ENCODE results near the gene ATE1.

The ATE1 gene

DNA sequence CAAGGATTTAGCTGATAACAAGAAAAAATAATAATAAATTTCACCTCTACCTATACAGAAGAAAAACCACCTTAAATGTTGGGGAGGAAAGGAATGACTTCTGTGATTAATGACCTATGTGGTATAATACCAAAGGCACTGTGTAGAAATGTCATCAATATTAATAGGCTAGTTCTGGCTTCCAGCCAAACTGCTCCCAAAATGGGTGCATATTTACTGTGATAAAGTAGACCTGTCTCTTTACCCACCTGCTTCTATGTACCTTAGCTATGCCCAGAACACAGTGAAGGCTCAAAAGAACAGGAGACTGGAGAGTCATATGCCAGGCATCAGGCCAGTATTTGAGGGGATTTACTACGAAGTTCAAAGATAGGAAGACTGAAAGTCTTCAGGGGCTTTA, 76.0 kb downstream of the ATE1 start:
- Histone ChIP-seq H3K9me3 (no peaks in the 10 kb centered on the region), H3K4me3 (ENCODE audit: low read depth, low read length) (no peak overlapping the region), H3K4me1 (no peaks in the 10 kb centered on the region), H3K27me3 (no peaks in the 10 kb centered on the region), H3K36me3 (no peaks in the 10 kb centered on the region)
- TF ChIP-seq, protein P1, sequence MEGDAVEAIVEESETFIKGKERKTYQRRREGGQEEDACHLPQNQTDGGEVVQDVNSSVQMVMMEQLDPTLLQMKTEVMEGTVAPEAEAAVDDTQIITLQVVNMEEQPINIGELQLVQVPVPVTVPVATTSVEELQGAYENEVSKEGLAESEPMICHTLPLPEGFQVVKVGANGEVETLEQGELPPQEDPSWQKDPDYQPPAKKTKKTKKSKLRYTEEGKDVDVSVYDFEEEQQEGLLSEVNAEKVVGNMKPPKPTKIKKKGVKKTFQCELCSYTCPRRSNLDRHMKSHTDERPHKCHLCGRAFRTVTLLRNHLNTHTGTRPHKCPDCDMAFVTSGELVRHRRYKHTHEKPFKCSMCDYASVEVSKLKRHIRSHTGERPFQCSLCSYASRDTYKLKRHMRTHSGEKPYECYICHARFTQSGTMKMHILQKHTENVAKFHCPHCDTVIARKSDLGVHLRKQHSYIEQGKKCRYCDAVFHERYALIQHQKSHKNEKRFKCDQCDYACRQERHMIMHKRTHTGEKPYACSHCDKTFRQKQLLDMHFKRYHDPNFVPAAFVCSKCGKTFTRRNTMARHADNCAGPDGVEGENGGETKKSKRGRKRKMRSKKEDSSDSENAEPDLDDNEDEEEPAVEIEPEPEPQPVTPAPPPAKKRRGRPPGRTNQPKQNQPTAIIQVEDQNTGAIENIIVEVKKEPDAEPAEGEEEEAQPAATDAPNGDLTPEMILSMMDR (IDR thresholded peaks at IDR 0.05; ENCODE audit: low read depth, low read length): no peak
- DNase-seq: no peak

DNA sequence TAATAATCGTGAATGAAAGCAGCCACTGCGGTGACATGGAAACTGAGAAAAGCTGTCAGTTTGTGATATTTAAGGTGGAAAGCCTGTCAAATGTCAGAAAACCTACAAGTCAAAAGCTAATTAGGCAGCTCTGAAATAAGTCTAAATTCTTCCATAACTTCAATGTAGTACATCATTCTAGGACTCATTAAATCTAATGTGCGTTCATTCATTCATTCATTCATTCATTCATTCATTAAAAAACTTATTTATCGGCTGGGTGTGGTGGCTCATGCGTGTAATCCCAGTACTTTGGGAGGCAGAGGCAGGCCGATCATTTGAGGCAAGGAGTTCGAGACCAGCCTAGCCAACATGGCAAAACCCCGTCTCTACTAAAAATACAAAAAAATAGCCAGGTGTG, 79.7 kb downstream of the ATE1 start:
- TF ChIP-seq, protein P1 (IDR thresholded peaks at IDR 0.05; ENCODE audit: low read depth, low read length): no peak
- no peaks in the 10 kb centered on the region for H3K9me3 ChIP-seq
- no peak overlapping the region for H3K4me3 ChIP-seq (ENCODE audit: low read depth, low read length)
- H3K4me1 ChIP-seq: no peaks in the 10 kb centered on the region
- no peaks in the 10 kb centered on the region for H3K27me3 ChIP-seq
- no peaks in the 10 kb centered on the region for H3K36me3 ChIP-seq
- no peak for DNase-seq

DNA sequence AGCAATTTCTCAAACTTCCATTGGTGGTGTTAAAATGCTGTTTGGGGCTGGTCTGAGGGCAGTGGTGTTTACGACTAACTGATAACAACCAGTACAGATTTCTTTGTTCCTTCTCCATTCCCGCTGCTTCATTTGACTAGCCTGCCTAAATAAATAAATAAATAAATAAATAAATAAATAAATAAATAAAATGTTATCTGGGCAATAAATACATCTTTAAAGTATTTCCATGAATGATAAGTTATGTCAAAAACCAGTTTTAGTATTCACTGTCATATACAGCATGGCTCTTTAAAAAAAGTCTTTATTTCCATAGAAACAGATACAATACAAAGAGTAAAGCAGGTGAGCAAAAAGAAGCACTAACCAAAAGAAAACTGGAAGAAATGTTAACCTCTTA, 81.3 kb downstream of the ATE1 start:
- H3K4me3 ChIP-seq (ENCODE audit: low read depth, low read length): no peak overlapping the region
- no peaks in the 10 kb centered on the region for H3K4me1 ChIP-seq
- H3K27me3 ChIP-seq: no peaks in the 10 kb centered on the region
- no peak for DNase-seq
- H3K36me3 ChIP-seq: no peaks in the 10 kb centered on the region
- TF ChIP-seq, protein P1 (IDR thresholded peaks at IDR 0.05; ENCODE audit: low read depth, low read length): no peak
- H3K9me3 ChIP-seq: no peaks in the 10 kb centered on the region

DNA sequence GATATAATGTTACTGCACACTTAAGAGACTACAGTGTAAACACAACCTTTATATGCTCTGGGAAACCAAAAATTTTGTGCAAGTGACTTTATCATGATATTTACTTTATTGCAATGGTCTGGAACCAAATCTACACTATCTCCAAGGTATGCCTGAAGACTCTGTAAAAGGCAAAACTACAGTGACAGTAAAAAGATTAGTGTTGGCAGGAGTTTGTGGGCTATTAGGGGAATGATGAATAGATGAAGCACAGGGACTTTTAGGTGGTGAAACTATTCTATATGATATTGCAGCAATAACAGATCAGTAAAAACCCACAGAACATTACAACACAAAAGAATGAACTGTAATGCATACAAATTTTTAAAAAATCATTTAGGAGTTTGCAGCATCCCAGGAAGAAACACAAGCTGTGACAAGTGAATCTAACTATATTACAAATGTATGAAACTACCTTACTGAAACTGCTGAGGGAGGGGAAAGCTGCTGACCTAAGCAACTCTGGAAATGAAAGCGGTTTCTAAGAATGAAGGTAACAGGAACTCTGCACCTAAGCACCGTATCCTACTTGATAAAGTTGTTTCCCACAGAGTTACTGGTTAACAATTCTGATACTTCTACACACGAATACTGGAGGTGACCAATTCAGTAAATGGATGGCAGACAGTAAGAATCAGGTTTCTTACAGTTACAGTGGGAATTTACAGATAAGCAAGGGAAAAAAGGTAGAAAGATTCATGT, 82.6 kb downstream of the ATE1 start:
- Histone ChIP-seq H3K27me3 (no peaks in the 10 kb centered on the region), H3K9me3 (no peaks in the 10 kb centered on the region), H3K36me3 (no peaks in the 10 kb centered on the region), H3K4me1 (no peaks in the 10 kb centered on the region), H3K4me3 (ENCODE audit: low read depth, low read length) (no peak overlapping the region)
- TF ChIP-seq, protein P1 (IDR thresholded peaks at IDR 0.05; ENCODE audit: low read depth, low read length): no peak
- DNase-seq: no peak

DNA sequence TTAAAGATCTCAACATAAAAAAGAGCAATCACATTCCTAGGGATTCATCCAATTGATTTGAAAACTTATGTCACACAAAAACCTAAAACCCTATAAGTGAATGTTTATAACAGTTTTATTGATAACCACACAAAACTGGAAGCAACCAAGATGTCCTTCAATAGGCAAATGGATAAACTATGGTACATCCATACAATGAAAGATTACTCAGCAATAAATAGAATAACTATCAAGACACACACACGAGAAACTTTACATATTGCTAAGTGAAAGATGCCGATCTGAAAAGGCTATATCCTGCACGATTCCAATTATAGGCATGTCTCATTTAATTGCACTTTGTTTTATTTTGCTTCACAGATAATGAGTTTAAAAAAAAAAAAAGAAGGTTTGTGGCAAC, 83.3 kb downstream of the ATE1 start:
- Histone ChIP-seq H3K4me1 (no peaks in the 10 kb centered on the region), H3K27me3 (no peaks in the 10 kb centered on the region), H3K36me3 (no peaks in the 10 kb centered on the region), H3K4me3 (ENCODE audit: low read depth, low read length) (no peak overlapping the region), H3K9me3 (no peaks in the 10 kb centered on the region)
- DNase-seq: no peak
- TF ChIP-seq, protein P1 (IDR thresholded peaks at IDR 0.05; ENCODE audit: low read depth, low read length): no peak

DNA sequence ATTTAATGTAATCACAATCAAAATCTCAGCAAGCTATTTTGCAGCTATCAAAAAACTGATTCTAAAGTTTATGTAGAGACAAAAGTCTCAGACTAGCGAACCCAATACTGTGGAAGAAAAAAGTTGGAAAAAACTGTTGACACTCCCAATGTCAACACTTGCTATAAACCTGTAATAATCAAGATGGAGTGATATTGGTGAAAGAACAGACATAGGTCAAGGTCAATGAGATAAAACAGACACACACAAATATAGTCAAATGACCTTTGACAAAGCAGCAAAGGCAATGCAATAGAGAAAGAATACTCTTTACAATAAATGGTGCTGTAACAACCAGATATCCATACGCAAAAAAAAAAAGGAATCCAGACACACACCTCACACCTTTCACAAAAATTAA, 84.5 kb downstream of the ATE1 start:
- no peaks in the 10 kb centered on the region for H3K4me1 ChIP-seq
- TF ChIP-seq, protein P1 (IDR thresholded peaks at IDR 0.05; ENCODE audit: low read depth, low read length): no peak
- no peak for DNase-seq
- H3K9me3 ChIP-seq: no peaks in the 10 kb centered on the region
- no peaks in the 10 kb centered on the region for H3K36me3 ChIP-seq
- no peak overlapping the region for H3K4me3 ChIP-seq (ENCODE audit: low read depth, low read length)
- H3K27me3 ChIP-seq: no peaks in the 10 kb centered on the region

Data from BE2C (cell line).